Measurements from ENCODE around the gene PSMG4. TPM values are rescaled to one million over a fixed set of nuclear protein-coding genes. Genes with fewer than 3 reads are reported as not detected.
A peak's percentile ranks its signal among the peaks of the same experiment; 100 is the strongest.

PSMG4 gene
- total RNA-seq, 1 experiment from 2014 or later = 40.0 TPM

DNA sequence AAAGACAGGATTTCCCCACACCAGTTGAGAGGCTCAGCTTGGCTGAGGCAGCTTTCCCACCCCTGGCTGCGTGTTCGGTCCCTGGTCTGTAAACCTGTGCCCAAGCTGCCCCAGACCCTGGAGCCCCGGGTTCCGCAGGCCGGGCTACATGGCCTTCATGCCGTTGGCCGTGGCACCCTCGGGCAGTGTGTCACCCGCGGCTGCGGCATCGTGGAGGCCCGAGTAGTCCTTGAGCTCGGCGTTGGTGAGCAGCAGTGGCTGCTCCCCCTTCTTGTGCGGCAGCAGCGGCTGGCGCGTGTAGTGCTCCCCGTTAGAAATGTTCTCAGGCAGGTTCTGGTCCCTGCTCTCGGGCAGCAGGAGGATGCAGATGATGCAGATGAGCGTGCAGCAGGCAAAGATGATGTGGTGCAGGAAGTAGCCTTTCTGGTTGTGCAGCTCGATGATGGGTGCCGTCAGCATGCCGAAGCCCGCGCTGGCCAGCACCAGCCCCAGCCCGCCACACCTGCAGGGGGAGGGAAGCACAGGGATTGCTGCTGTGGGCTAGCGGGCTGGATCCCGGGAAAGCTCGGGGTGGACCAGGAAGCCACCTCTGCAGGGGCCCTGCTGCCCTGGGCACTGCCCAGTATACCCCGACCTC is 14.3 kb downstream of the PSMG4 start:
- no peaks in the 10 kb centered on the region for H3K9me3 Mint-ChIP-seq (ENCODE audit: unreplicated experiment)
- H3K4me1 Mint-ChIP-seq (ENCODE audit: insufficient read depth, unreplicated experiment) = no peaks in the 10 kb centered on the region
- peaks cover 48% of the 10 kb centered on the region for H3K36me3 Mint-ChIP-seq (ENCODE audit: insufficient read depth, unreplicated experiment)
- H3K27ac Mint-ChIP-seq (ENCODE audit: low read depth, unreplicated experiment) = no peak overlapping the region
- POLR2A ChIA-PET = interaction anchor here (1.0 to 1.5 kb wide), 5 partner anchors 10 to 64 kb away, joined by 3 to 6 read pairs (median 3); partner anchors contain the start of gene PSMG4
- BruUV-seq (replicated peaks) = no TSS peak
- no peaks in the 10 kb centered on the region for H3K27me3 Mint-ChIP-seq (ENCODE audit: insufficient read depth, unreplicated experiment)
- CTCF ChIA-PET = interaction anchor here (1.1 to 1.2 kb wide), 2 partner anchors 13 to 22 kb away, joined by 3 read pairs; no protein-coding TSS in a partner anchor
- no peak for DNase-seq (ENCODE audit: unreplicated experiment)
- H3K4me3 Mint-ChIP-seq (ENCODE audit: unreplicated experiment) = no peak overlapping the region
- intact Hi-C loops (cut with micrococcal nuclease) = no loop called here
- TF ChIP-seq CTCF (IDR thresholded peaks at IDR 0.05; ENCODE audit: unreplicated experiment) = no peak

DNA sequence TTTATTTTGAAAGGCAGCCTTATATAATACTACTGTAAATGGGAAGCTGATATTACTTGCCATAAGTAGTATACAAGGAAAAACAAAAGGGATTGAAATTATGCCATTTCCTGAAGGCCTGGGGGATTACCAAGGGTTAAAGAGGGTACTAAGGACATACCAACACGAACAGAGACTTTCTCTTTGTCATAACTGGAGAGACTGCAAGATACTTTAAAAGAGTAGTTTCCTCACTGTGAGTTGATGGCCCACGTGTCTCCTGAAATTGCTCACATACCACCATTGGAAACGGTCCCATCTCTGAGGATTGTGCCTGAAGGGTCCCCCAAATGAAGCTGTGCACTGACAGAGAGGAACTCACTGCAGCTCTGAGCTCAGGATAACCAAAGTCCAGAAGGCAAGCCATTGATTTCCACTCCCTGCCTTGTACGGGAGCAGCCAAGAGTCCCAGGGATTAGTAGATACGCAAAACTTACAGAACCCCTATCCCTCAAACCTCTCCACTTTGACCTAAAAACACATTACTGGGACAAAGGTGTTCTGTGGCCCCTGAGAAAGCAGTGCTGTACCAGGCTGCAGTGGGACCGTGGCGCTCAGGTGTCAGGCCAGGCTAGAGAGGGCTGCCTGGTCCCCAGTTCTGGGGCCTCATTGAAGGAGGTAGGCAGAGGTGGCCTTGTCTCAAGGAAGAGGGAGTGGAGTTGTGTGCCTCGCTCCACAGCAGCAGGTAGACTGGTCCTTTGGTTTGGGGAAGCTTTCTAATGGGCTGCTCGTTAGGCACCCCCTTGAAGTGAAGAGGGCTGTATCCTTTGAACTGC is 15.2 kb downstream of the PSMG4 start:
- Mint-ChIP-seq H3K27me3 (ENCODE audit: insufficient read depth, unreplicated experiment) (no peaks in the 10 kb centered on the region), H3K36me3 (ENCODE audit: insufficient read depth, unreplicated experiment) (peaks cover 46% of the 10 kb centered on the region), H3K4me1 (ENCODE audit: insufficient read depth, unreplicated experiment) (no peaks in the 10 kb centered on the region), H3K27ac (ENCODE audit: low read depth, unreplicated experiment) (no peak overlapping the region), H3K4me3 (ENCODE audit: unreplicated experiment) (no peak overlapping the region), H3K9me3 (ENCODE audit: unreplicated experiment) (no peaks in the 10 kb centered on the region)
- intact Hi-C loops (cut with micrococcal nuclease) = no loop called here
- no peak for TF ChIP-seq CTCF (IDR thresholded peaks at IDR 0.05; ENCODE audit: unreplicated experiment)
- CTCF ChIA-PET = interaction anchor here (0.9 to 1.2 kb wide), 3 partner anchors 14 to 458 kb away, joined by 3 read pairs; no protein-coding TSS in a partner anchor
- POLR2A ChIA-PET = interaction anchor here (1.0 to 1.5 kb wide), 4 partner anchors 11 to 65 kb away, joined by 3 to 5 read pairs (median 3); no protein-coding TSS in a partner anchor
- BruUV-seq (replicated peaks) = no TSS peak
- no peak for DNase-seq (ENCODE audit: unreplicated experiment)

GRCh38 chr6:3276174-3277167 is 17.7 kb downstream of the PSMG4 start:
- intact Hi-C loops (cut with micrococcal nuclease) = loop anchor here (5.0 kb wide), 1 partner anchor 241 kb away; no protein-coding TSS in a partner anchor
- peak overlapping the region; percentile 73 for H3K27ac Mint-ChIP-seq (ENCODE audit: low read depth, unreplicated experiment)
- H3K9me3 Mint-ChIP-seq (ENCODE audit: unreplicated experiment) = no peaks in the 10 kb centered on the region
- H3K36me3 Mint-ChIP-seq (ENCODE audit: insufficient read depth, unreplicated experiment) = peaks cover 42% of the 10 kb centered on the region
- BruUV-seq (replicated peaks) = no TSS peak
- no peak for TF ChIP-seq CTCF (IDR thresholded peaks at IDR 0.05; ENCODE audit: unreplicated experiment)
- H3K4me3 Mint-ChIP-seq (ENCODE audit: unreplicated experiment) = no peak overlapping the region
- POLR2A ChIA-PET = no interaction called here
- no peaks in the 10 kb centered on the region for H3K27me3 Mint-ChIP-seq (ENCODE audit: insufficient read depth, unreplicated experiment)
- DNase-seq (ENCODE audit: unreplicated experiment) = no peak
- H3K4me1 Mint-ChIP-seq (ENCODE audit: insufficient read depth, unreplicated experiment) = no peaks in the 10 kb centered on the region
- CTCF ChIA-PET = interaction anchor here (0.6 to 1.1 kb wide), 4 partner anchors 28 to 657 kb away, joined by 3 to 5 read pairs (median 4); no protein-coding TSS in a partner anchor
